H1 (cell line): Measurements from ENCODE around the gene CPPED1. TPM values are rescaled to one million over a fixed set of nuclear protein-coding genes. Genes with fewer than 3 reads are reported as not detected.
A peak's percentile ranks its signal among the peaks of the same experiment; 100 is the strongest.

Source experiments
- CTCF ChIA-PET: fragments of 300-600 bp; sonication (Branson Sonifier 250); formaldehyde crosslinking; loops from one replicate; lab custom pipeline; 2021; ENCODE audit not compliant: partially characterized antibody; lab: Charles Lee
- POLR2A ChIA-PET: fragments of 300-600 bp; sonication (Branson Sonifier 250); formaldehyde crosslinking; loops from one replicate; lab custom pipeline; 2021; ENCODE audit warnings: inconsistent platforms; ENCODE audit not compliant: partially characterized antibody; lab: Charles Lee
- DNase-seq, 2 experiments: peaks; one replicate each; pipeline versions ENCODE4 v3.0.0 to v3.0.0-alpha.2; 2010 to 2022; ENCODE audit warnings: low spot score in 2 of 2, low read depth in 1 of 2, mixed read lengths in 1 of 2
- FAIRE-seq: peaks from 2 replicates; lab custom pipeline; 2011; peaks lifted over from hg19 to GRCh38; lab: Jason Lieb, UNC
- H2AFZ ChIP-seq: 2 replicates; pipeline ENCODE4 v1.8.1; 2012; ENCODE audit warnings: low read length, inconsistent platforms
- H2AK5ac ChIP-seq: 2 replicates; pipeline ENCODE4 v1.6.1; 2013; ENCODE audit warnings: low read depth, low read length
- H2BK120ac ChIP-seq: replicated peaks from 2 replicates; pipeline ENCODE3; 2013; ENCODE audit warnings: low read depth, low read length, inconsistent platforms
- H2BK12ac ChIP-seq: 2 replicates; pipeline ENCODE4 v1.6.1; 2013; ENCODE audit warnings: low read depth, low read length
- H2BK15ac ChIP-seq: 2 replicates; pipeline ENCODE4 v1.6.1; 2013; ENCODE audit warnings: low read length
- H2BK20ac ChIP-seq: 2 replicates; pipeline ENCODE4 v1.6.1; 2013; ENCODE audit warnings: low read length
- H2BK5ac ChIP-seq: 2 replicates; pipeline ENCODE4 v1.6.1; 2013; ENCODE audit warnings: low read depth, low read length
- H3K14ac ChIP-seq: 2 replicates; pipeline ENCODE4 v1.6.1; 2013; ENCODE audit warnings: inconsistent platforms; ENCODE audit not compliant: insufficient read length
- H3K18ac ChIP-seq: 2 replicates; pipeline ENCODE4 v1.6.1; 2013; ENCODE audit warnings: low read length; ENCODE audit errors: extremely low read depth
- H3K23ac ChIP-seq: 2 replicates; pipeline ENCODE4 v1.6.1; 2013; ENCODE audit warnings: inconsistent platforms; ENCODE audit not compliant: insufficient read length
- H3K23me2 ChIP-seq: 2 replicates; pipeline ENCODE4 v1.6.1; 2013; ENCODE audit warnings: low read depth, low read length
- H3K27ac ChIP-seq: 2 replicates; pipeline ENCODE4 v1.6.1; 2011; ENCODE audit warnings: low read depth, low read length, inconsistent platforms
- H3K27me3 ChIP-seq, 4 experiments: replicated peaks in 1 of 4; 1 replicate in 1 of 4; 2 replicates in 3 of 4; pipeline versions ENCODE4 v1.6.1 to v1.8.1; 2011 to 2013; ENCODE audit warnings: low read length in 3 of 4, mild to moderate bottlenecking in 3 of 4, inconsistent platforms in 2 of 4, mixed read lengths in 2 of 4, moderate library complexity in 1 of 4; ENCODE audit not compliant: control insufficient read depth in 3 of 4, insufficient read depth in 3 of 4; ENCODE audit errors: extremely low read depth in 1 of 4
- H3K36me3 ChIP-seq, 4 experiments: 2 replicates each; pipeline versions ENCODE4 v1.6.1 to v1.8.1; 2011 to 2013; ENCODE audit warnings: mild to moderate bottlenecking in 4 of 4, low read length in 3 of 4, moderate library complexity in 2 of 4, control low read depth in 1 of 4, inconsistent platforms in 1 of 4; ENCODE audit not compliant: insufficient read depth in 4 of 4, control insufficient read depth in 2 of 4
- H3K4ac ChIP-seq: replicated peaks from 2 replicates; pipeline ENCODE3; 2013; ENCODE audit warnings: low read length, low read depth, mixed read lengths, inconsistent platforms; ENCODE audit not compliant: insufficient read length
- H3K4me1 ChIP-seq, 4 experiments: replicated peaks in 1 of 4; 1 replicate in 1 of 4; 2 replicates in 3 of 4; pipeline versions ENCODE4 v1.6.1 to v1.8.1; 2011 to 2013; ENCODE audit warnings: low read length in 3 of 4, inconsistent platforms in 2 of 4, mixed read lengths in 1 of 4; ENCODE audit not compliant: insufficient read depth in 4 of 4, control insufficient read depth in 3 of 4
- H3K4me2 ChIP-seq, 2 experiments: 2 replicates each; pipeline versions ENCODE4 v1.6.1 to v1.8.1; 2011 to 2013; ENCODE audit warnings: low read depth in 2 of 2, low read length in 2 of 2, control low read depth in 1 of 2, inconsistent platforms in 1 of 2, mild to moderate bottlenecking in 1 of 2; ENCODE audit not compliant: insufficient read depth in 1 of 2
- H3K4me3 ChIP-seq, 4 experiments: fragments of 200-600, 300-600 bp in 1 of 4; sonication (generic), shearing (Covaris generic), sonication (Bioruptor Twin) in 1 of 4; 2 replicates each; pipeline versions ENCODE4 v1.5.1 to v1.8.1; 2011 to 2016; ENCODE audit warnings: low read length in 4 of 4, low read depth in 3 of 4, control low read depth in 2 of 4, inconsistent platforms in 2 of 4, mild to moderate bottlenecking in 2 of 4, mixed read lengths in 1 of 4, moderate library complexity in 1 of 4; ENCODE audit not compliant: insufficient read depth in 2 of 4; ENCODE audit errors: extremely low read depth in 1 of 4
- H3K56ac ChIP-seq: replicated peaks from 2 replicates; pipeline ENCODE3; 2013; ENCODE audit warnings: low read depth, mild to moderate bottlenecking, mixed read lengths, low read length, inconsistent platforms; ENCODE audit not compliant: insufficient read length
- H3K79me1 ChIP-seq: 2 replicates; pipeline ENCODE4 v1.6.1; 2013; ENCODE audit warnings: low read depth, low read length, control low read depth
- H3K79me2 ChIP-seq, 2 experiments: 2 replicates each; pipeline versions ENCODE4 v1.6.1 to v1.8.1; 2012 to 2013; ENCODE audit warnings: low read length in 2 of 2, mild to moderate bottlenecking in 2 of 2, inconsistent platforms in 1 of 2; ENCODE audit not compliant: insufficient read depth in 2 of 2, control insufficient read depth in 1 of 2
- H3K9ac ChIP-seq, 4 experiments: replicated peaks in 1 of 4; 1 replicate in 1 of 4; 2 replicates in 3 of 4; pipeline versions ENCODE4 v1.6.1 to v1.8.1; 2011 to 2013; ENCODE audit warnings: low read depth in 3 of 4, low read length in 3 of 4, control low read depth in 2 of 4, mild to moderate bottlenecking in 2 of 4, moderate library complexity in 2 of 4, inconsistent platforms in 1 of 4; ENCODE audit errors: extremely low read depth in 1 of 4
- H3K9me3 ChIP-seq, 2 experiments: 2 replicates each; pipeline versions ENCODE4 v1.6.1 to v1.8.1; 2012 to 2013; ENCODE audit warnings: mild to moderate bottlenecking in 2 of 2, moderate library complexity in 2 of 2, control low read depth in 1 of 2, inconsistent platforms in 1 of 2, low read depth in 1 of 2, low read length in 1 of 2, mixed read lengths in 1 of 2; ENCODE audit not compliant: insufficient read depth in 2 of 2
- H4K20me1 ChIP-seq, 2 experiments: replicated peaks in 1 of 2; 2 replicates each; pipeline versions ENCODE3 to v1.8.1; 2011 to 2013; ENCODE audit warnings: inconsistent platforms in 2 of 2, low read length in 2 of 2, mild to moderate bottlenecking in 1 of 2; ENCODE audit not compliant: insufficient read depth in 2 of 2, control insufficient read depth in 1 of 2
- H4K5ac ChIP-seq: 2 replicates; pipeline ENCODE4 v1.6.1; 2013; ENCODE audit warnings: low read length, low read depth, mixed read lengths, inconsistent platforms; ENCODE audit not compliant: insufficient read length
- H4K8ac ChIP-seq: 2 replicates; pipeline ENCODE4 v1.8.0; 2013; ENCODE audit warnings: mild to moderate bottlenecking, moderate library complexity, low read length, inconsistent platforms; ENCODE audit not compliant: insufficient read depth; ENCODE audit errors: extremely low read depth
- H4K91ac ChIP-seq: replicated peaks from 2 replicates; pipeline ENCODE3; 2013; ENCODE audit warnings: low read length, mixed read lengths, inconsistent platforms; ENCODE audit not compliant: insufficient read length
- WGBS, 2 experiments: shearing (Covaris generic) in 1 of 2; methylation state at CpG; one replicate each; pipeline versions ENCODE4 v1.1.6 to v1.1.7; 2013 to 2015; ENCODE audit warnings: low lambda C conversion rate in 2 of 2, mixed read lengths in 2 of 2, inconsistent platforms in 1 of 2, low coverage in 1 of 2, missing lambda C conversion rate in 1 of 2; ENCODE audit not compliant: insufficient replicate concordance in 2 of 2, insufficient coverage in 1 of 2, insufficient read length in 1 of 2; ENCODE audit errors: extremely low coverage in 1 of 2, missing lambda C conversion rate in 1 of 2; 5-methylcytosine and 5-hydroxymethylcytosine counted together
- polyA plus RNA-seq, 7 experiments: library from polyadenylated mRNA; depleted of rRNA in 3 of 7; stranded (reverse) in 5 of 7; unstranded in 2 of 7; fragments of >200 nt in 5 of 7; fragments of 200-250 nt in 2 of 7; gene quantifications; 1 replicate in 5 of 7; 2 replicates in 1 of 7; 4 replicates in 1 of 7; pipeline versions ENCODE4 v1.2.1 to v1.2.3, GENCODE V29; 2011 to 2013; ENCODE audit warnings: missing spikeins in 2 of 7, mixed read lengths in 2 of 7
- total RNA-seq: library from RNA; stranded (reverse); fragmentation: NEBNext Ultra II Directional; extraction: Animal tissue kit (Norgen Biotek cat#: 25700); gene quantifications from 2 replicates; pipeline ENCODE4 v1.2.1, GENCODE V29; 2021

Gene CPPED1
- total and polyA plus RNA-seq, 2 of the 8 experiments (the other 6 are each of a cell fraction or from before 2014, with no cell fraction given) = 3.5 to 11.2 TPM

DNA sequence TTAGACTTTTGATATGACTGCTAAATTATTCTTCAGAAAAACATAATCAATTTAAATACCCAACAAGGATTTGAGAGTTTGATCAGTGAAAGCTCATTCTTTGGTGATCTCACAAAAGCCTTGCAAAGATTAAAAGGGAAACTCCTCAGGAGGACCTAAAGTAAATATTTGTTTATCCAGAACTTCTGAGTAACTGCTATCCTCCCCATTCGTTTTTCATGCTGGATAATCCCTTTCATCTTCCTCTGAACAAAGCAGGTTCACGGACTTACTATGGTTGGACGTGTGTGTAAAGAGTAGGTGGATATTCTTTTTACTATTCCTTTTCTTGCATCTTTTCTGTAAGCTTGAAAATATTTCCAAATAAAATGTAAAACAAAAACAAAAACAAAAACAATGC is 124.7 kb downstream of the CPPED1 start:
- Histone ChIP-seq H3K4me2 (no peak overlapping the region), H4K91ac (no peak overlapping the region), H2AK5ac (no peak overlapping the region), H3K36me3 (no peaks in the 10 kb centered on the region), H3K27me3 (no peaks in the 10 kb centered on the region), H3K18ac (no peak overlapping the region), H2BK120ac (no peak overlapping the region), H4K8ac (no peak overlapping the region), H3K23ac (no peak overlapping the region), H4K20me1 (no peaks in the 10 kb centered on the region), H3K79me2 (no peaks in the 10 kb centered on the region), H3K9ac (no peak overlapping the region), H2BK15ac (no peak overlapping the region), H3K4me1 (peaks cover 0 to 4% (median 3%) of the 10 kb centered on the region in 4 experiments; a peak in 4 of 7 replicates), H3K23me2 (no peaks in the 10 kb centered on the region), H2BK20ac (no peak overlapping the region), H4K5ac (no peak overlapping the region), H2AFZ (no peak overlapping the region), H3K9me3 (no peaks in the 10 kb centered on the region), H3K56ac (no peak overlapping the region), H3K4ac (no peak overlapping the region), H2BK5ac (no peak overlapping the region), H3K4me3 (peak overlapping the region in 1 of 4 experiments; percentile 10; a peak in 1 of 8 replicates), H3K79me1 (no peaks in the 10 kb centered on the region), H3K27ac (no peak overlapping the region), H2BK12ac (no peak overlapping the region), H3K14ac (no peak overlapping the region)
- DNase-seq (no peak), FAIRE-seq (no peak)
- WGBS, 2 experiments = 61% methylated on average over 3 of the region's 3 CpGs; no CpG with 5 or more reads in 1 of the 2 experiments
- ChIA-PET POLR2A (no interaction called here), CTCF (interaction anchor here (0.6 to 1.8 kb wide), 2 partner anchors 105 to 538 kb away, joined by 3 to 6 read pairs; no protein-coding TSS in a partner anchor)
